ELF-1 (cell line): ENCODE data around the gene CD2BP2.
"Not testable (repeated sequence)": the region's sequence is repeated elsewhere in the genome, so short reads cannot be mapped to it uniquely, and the experiment has no call there.

ENCODE experiments used
- DNase-seq: peaks from one replicate; pipeline ENCODE4 v3.0.0-alpha.2; 2016; ENCODE audit warnings: low read depth, low spot score

Gene CD2BP2

GRCh38 chr16:30358990-30359870, 4.1 kb upstream of the CD2BP2 start:
- DNase-seq = no peak

GRCh38 chr16:30358577-30358936, 3.4 kb upstream of the CD2BP2 start:
- DNase-seq = no peak

GRCh38 chr16:30357715-30358576, 2.8 kb upstream of the CD2BP2 start:
- no peak for DNase-seq

- no peak for DNase-seq
These were observed 2.1 kb upstream of the CD2BP2 start for GRCh38 chr16:30357085-30357714.

GRCh38 chr16:30356401-30357084, 1.4 kb upstream of the CD2BP2 start:
- no peak for DNase-seq

- no peak for DNase-seq
These were observed 823 bp upstream of the CD2BP2 start for GRCh38 chr16:30355954-30356308.

- DNase-seq = no peak
These were observed 525 bp downstream of the CD2BP2 start for GRCh38 chr16:30354423-30355143.

- no peak for DNase-seq
These were observed 1.5 kb downstream of the CD2BP2 start for GRCh38 chr16:30353438-30354129.

- DNase-seq = no peak
These were observed 2.4 kb downstream of the CD2BP2 start for GRCh38 chr16:30352488-30353401.

- no peak for DNase-seq
These were observed 3.3 kb downstream of the CD2BP2 start for GRCh38 chr16:30351586-30352419.

GRCh38 chr16:30351001-30351441, 4.1 kb downstream of the CD2BP2 start:
- DNase-seq = no peak

GRCh38 chr16:30350134-30350871, 4.8 kb downstream of the CD2BP2 start:
- DNase-seq = no peak

GRCh38 chr16:30349675-30350074, 5.4 kb downstream of the CD2BP2 start:
- DNase-seq = no peak

- no peak for DNase-seq
These were observed 6.2 kb downstream of the CD2BP2 start for GRCh38 chr16:30348929-30349328.

GRCh38 chr16:30348113-30348512, 7.0 kb downstream of the CD2BP2 start:
- no peak for DNase-seq

GRCh38 chr16:30346286-30346685, 8.8 kb downstream of the CD2BP2 start:
- no peak for DNase-seq

- not testable (repeated sequence) for DNase-seq
These were observed 11.7 kb downstream of the CD2BP2 start for GRCh38 chr16:30343491-30343820.
